GM19099 (cell line): ENCODE measurements around the gene KLHL30.

ENCODE experiments used
- POLR2A ChIP-seq: IDR thresholded peaks from 3 replicates; pipeline ENCODE4 v1.6.1; 2011; ENCODE audit warnings: low read depth; ENCODE audit not compliant: insufficient read length; ENCODE audit errors: extremely low read depth

Gene KLHL30

DNA sequence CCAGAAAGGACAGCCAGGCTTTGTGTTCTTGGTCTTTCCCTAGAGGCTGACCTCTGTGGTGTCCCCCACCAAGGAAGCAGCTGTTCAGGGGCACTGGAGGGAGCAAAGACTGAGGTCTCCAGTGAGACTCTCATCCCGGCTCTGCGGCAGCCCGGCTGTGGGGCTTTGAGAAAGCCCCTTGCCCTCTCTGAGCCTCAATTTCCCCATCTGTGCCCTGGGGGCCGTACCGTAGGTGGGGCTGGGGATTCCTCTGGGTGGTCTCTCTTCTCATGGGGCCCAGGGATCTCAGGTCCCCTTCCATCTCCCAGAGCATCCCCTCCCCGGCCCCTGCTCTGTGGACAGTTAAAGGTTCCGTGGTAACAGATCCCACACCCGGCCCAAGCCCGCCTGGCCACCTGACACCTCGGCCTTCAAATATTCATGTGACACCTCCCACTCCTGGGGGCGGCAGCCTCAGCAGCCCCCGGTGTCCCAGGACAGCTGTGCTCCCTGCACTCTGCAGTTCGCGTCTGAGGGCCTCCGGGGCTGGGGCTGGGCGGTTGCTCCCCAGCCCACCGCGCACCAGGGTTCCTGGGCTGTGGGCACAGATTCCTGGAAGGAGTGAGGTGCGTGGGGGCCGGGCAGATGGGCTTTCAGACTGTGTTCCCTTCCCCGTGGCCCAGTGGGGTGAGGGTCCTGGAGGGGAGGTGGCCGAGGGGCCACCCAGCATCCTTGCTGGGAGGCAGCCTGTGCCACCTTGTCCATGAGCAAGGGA is 15.1 kb upstream of the KLHL30 start:
- no peak for TF ChIP-seq POLR2A

DNA sequence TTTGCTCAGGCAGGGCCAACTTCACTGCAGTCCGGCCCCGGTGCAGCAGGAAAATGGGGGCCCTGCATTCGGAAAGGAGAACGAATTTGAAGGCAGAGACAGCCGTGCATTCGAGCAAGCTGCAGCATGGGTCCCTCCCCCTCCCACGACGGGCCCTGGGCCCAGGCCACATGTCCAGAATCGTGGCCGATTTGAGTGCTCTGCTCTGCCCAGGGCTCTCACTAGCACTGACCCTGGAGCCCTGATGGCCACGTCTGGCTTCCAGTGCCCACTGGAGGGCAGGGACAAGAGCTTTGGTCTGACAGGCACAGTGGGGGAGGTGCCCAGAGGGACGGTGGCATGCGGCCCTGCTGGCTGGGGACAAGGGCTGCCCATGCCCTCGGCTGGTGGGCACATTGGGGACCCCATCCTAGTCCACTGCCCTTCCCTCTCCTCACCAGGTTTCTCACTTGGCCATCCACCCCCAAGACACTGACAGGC is 14.4 kb upstream of the KLHL30 start:
- TF ChIP-seq POLR2A, result no peak

DNA sequence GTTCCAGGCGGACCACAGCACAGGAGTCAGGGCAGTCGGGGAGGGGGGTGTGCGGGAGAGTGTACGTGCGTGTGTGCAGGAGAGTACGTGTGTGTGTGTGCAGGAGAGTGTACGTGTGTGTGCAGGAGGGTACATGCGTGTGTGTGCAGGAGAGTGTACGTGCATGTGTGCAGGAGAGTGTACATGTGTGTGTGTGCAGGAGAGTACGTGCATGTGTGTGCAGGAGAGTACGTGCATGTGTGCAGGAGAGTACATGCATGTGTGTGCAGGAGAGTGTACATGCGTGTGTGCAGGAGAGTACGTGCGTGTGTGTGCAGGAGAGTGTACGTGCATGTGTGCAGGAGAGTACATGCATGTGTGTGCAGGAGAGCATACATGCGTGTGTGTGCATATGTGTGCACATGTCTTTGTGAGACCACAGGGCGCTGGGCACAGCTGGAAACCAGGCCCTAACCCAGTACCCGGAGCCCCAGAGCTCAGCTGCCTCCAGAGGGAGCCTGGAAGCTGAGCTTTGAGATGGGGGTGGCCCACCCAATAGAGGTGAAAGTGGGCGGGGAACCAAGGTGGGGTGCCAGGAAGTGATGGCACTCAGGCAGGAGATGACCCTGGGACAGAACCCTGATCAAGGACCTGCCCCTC is 13.9 kb upstream of the KLHL30 start:
- TF ChIP-seq POLR2A, result no peak

DNA sequence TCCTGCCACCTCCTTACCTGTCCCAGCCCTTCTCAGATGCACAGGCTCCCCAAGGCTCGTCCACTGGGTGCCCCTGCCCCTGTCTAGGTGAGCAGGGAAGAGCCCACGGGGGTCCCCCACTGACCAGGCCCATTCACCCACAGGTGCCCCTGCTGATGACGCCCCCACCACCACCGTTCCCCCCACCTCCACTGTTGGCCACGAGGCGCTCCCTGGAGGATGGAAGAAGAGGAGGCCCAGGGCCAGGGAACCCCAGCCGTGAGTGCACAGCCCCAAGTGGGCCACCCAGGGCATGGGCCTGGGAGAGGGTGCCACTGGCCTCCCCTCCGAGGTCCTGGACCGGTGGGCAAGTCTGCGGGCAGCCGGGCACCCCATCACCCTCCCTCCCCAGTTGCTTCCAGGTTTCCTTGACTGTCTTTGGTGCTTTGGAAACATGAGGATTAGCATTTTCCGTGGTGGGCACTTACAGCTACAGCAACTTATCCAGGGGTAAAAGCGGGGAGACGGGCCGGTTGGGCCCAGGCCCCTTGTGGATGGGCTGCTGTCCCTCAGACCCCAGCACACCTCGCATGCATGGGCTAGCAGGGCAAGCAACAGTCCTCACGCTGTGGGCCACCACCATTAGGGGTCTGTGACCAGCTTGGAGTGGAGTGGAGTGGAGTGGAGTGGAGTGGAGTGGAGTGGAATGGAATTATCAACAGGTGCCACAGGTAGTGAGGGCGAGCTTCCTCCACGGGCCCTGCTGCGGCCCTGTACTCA is 13.2 kb upstream of the KLHL30 start:
- no peak for TF ChIP-seq POLR2A

DNA sequence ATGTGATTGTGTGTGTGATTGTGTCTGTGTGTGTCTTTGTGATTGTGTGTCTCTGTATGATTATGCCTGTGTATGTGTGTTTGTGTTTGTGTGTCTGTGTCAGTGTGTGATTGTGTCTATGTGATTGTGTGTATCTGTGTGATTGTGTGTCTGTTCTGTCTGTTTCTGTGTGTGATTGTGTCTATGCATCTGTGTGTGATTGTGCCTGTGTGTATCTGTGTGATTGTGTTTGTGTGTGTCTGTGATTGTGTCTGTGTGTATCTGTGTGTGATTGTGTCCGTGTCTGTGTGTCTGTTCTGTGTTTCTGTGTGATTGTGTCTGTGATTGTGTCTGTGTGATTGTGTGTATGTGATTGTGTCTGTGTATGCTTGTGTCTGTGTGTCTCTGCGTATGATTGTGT is 12.1 kb upstream of the KLHL30 start:
- TF ChIP-seq POLR2A, result no peak

DNA sequence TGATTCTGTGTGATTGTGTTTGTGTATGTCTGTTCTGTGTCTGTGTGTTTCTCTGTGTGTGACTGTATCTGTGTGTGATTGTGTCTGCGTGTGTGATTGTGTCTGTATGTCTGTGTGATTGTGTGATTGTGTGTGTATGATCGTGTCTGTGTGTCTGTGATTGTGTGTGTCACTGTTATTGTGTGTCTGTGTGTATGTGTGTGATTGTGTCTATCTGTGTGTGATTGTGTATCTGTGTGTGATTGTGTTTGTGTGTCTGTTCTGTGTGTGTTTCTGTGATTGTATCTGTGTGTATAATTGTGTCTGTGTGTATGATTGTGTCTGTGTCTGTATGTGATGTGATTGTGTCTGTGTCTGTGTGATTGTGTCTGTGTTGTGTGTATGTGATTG is 11.7 kb upstream of the KLHL30 start:
- TF ChIP-seq POLR2A, result no peak

DNA sequence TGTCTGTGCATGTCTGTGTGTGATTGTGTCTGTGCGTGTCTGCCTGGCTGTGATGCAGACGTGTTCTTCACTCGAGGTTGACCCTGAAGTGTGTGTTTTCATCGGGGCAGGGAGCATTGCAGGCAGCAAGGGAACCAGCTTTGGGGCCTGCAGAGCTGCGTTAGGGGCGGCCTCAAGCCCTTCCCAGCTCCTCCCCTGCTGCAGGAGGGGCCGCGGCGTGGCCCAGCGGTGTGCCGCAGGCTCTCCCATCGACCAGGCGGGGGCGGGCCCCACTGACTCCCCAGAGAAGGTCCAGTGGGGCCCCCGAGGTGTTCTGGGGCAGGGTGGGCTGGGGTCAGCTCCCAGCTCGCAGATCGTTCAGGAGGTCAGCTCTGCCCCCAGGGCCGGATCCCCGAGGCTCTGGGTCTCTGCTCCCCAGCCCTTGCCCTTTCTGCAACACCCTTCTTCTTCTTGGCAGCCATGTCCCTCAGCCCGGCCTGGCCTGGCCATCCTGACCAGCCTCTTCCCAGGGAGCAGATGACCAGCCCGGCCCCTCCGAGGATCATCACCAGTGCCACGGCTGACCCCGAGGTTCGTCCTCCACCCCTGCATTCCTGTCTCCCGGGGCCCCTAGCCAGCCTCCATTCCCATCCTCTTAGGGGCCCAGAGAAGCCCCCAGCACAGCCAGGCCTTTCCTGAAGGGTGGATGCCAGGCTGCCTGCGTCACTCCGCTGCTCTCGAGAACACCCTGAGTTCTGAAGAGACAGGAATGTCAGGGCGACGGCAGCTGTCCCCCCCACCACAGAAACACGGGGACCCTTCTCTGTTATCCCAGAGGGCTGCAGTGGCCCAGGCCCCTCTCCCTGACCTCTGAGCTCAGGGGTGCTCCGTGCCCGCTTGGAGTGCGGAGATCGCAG is 11.1 kb upstream of the KLHL30 start:
- TF ChIP-seq POLR2A, result no peak

DNA sequence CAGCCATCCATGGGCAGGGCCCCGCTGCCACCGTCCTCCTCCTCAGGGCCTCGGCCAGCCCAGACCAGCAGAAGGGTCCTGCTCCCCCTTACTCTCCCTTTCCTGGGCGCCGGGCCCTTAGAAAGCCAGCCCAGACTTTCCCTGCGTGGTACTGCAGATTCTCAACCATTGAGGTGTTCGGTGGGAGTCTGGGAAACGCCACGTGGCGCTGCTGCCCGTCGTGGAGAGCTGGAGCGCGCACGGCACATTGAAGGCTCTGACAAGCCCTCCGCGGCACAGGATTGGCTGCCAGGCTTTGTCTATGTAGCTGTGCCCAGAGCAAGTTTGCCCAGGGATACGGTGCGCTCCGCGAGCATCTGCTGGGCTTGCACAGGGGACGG is 10.4 kb upstream of the KLHL30 start:
- no peak for TF ChIP-seq POLR2A

DNA sequence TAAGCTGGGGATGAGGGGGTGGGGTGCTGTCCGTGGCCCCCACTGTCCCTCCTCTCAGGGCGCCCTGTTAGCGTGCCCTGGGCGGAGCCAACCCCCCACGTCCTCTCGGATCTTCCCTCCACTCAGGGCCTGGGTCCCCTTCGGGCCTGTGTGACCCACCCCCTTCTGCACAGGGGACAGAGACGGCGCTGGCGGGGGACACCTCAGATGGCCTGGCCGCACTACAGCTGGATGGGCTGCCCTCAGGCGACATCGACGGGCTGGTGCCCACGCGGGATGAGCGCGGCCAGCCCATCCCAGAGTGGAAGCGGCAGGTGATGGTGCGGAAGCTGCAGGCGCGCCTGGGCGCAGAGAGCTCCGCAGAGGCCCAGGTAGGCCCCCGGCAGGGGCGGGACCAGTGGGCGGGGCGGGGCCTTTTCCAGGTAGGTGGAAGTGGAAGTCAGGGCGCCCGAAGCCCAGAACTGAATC is 9.9 kb upstream of the KLHL30 start:
- TF ChIP-seq POLR2A, result no peak

DNA sequence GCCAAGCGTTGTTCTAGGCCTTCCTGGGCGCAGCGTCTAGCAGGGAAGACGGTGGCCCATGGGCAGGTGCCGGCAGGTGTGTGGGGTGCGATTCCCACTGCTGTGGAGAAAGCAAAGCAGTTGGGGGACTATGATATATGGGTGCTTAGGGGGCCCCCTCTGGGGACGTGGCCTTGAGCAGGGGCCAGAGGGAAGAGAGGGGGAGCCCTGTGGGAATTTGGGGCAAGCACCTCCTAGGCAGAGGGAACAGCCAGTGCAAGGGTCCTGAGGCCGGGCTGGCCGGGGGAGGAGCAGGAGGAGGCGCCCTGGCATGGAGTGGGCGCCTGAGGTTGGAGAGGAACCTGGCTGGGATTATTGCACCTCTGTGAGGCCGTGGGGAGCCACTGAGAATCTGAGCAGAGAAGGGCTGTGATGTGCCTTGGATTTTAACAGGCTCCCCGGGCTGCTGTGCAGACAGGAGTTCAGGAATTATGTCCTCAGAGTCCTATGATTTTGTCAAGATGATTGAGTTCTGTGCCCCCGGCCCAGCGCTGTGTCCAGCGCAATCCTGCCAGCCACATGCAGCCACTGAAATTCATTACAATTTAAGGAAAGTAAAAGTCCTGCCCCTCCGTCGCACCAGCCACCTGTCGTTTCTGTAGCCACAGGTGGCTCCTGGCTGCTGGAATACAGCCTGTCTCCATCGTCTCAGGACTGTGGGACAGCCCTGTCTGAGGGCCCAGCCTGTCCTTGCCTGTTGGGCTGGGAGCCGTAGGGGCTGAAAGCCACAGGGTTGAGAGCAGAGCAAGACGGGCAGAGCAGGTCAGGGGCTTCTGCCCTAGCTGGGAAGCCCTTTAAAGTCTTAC is 9.1 kb upstream of the KLHL30 start:
- TF ChIP-seq POLR2A, result no peak

DNA sequence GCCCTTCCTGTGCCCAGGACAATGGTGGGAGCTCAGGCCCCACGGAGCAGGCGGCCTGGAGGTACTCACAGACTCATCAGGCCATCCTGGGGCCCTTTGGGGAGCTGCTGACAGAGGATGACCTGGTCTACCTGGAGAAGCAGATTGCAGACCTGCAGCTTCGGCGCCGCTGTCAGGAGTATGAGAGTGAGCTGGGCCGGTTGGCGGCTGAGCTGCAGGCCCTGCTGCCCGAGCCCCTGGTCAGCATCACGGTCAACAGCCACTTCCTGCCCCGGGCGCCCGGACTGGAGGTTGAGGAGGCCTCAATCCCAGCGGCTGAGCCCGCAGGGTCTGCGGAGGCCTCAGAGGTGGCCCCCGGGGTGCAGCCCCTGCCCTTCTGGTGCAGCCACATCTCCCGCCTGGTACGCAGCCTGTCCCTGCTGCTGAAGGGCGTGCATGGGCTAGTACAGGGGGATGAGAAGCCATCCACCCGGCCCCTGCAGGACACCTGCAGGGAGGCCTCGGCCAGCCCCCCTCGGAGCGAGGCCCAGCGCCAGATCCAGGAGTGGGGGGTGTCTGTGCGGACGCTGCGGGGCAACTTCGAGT is 8.3 kb upstream of the KLHL30 start:
- TF ChIP-seq POLR2A, result no peak

DNA sequence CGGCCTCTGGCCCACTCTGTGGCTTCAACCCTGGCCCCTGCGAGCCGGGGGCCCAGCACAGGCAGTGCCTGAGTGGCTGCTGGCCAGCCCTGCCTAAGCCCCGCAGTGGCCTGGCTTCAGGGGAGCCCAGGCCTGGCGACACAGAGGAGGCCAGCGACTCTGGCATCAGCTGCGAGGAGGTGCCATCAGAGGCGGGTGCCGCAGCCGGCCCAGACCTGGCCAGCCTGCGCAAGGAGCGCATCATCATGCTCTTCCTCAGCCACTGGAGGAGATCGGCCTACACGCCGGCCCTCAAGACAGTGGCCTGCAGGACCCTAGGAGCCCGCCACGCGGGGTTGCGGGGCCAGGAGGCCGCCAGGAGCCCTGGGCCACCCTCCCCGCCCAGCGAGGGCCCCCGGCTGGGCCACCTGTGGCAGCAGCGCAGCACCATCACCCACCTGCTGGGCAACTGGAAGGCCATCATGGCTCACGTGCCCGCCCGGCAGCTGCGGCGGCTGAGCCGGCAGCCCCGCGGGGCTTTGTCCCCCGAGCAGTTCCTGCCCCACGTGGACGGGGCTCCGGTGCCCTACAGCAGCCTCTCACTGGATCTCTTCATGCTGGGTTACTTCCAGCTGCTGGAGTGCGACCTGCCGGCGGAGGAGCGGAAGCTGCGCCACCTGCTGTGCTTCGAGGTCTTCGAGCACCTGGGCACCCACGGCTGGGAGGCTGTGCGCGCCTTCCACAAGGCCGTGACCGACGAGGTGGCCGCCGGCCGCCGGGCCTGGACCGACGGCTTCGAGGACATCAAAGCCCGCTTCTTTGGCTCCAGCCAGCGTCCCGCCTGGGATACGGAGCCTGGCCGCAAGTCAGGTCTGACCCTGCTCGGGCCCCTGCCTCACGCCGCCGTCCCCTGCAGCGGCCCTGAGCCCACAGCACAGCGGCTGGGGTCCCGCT is 7.5 kb upstream of the KLHL30 start:
- no peak for TF ChIP-seq POLR2A
